Activated CD8-positive, alpha-beta memory T cell treated with anti-CD3 and anti-CD28 coated beads for 24 hours (primary cell): ENCODE data around the gene SIAH1.
"Not testable (repeated sequence)": the region's sequence is repeated elsewhere in the genome, so short reads cannot be mapped to it uniquely, and the experiment has no call there.

ENCODE experiments used
- DNase-seq: peaks from one replicate; pipeline ENCODE4 v3.0.0-alpha.2; 2020

SIAH1 gene

GRCh38 chr16:48365601-48366164 is 19.5 kb downstream of the SIAH1 start:
- peak; percentile 89 for DNase-seq

GRCh38 chr16:48365025-48365600 is 20.1 kb downstream of the SIAH1 start:
- no peak for DNase-seq

- no peak for DNase-seq
Measured at GRCh38 chr16:48361540-48362144, 23.6 kb downstream of the SIAH1 start.

- DNase-seq = no peak
Measured at GRCh38 chr16:48361012-48361411, 24.2 kb downstream of the SIAH1 start.

GRCh38 chr16:48359983-48360382 is 25.2 kb downstream of the SIAH1 start:
- no peak for DNase-seq

GRCh38 chr16:48358419-48358818 is 26.8 kb downstream of the SIAH1 start:
- DNase-seq = no peak

- DNase-seq = no peak
Measured at GRCh38 chr16:48356633-48357376, 28.4 kb downstream of the SIAH1 start.

GRCh38 chr16:48354877-48355855 is 30.0 kb downstream of the SIAH1 start:
- no peak for DNase-seq

GRCh38 chr16:48354385-48354784 is 30.8 kb downstream of the SIAH1 start:
- not testable (repeated sequence) for DNase-seq

GRCh38 chr16:48353565-48354163 is 31.5 kb downstream of the SIAH1 start:
- peak; percentile 77 for DNase-seq

GRCh38 chr16:48352648-48353390 is 32.4 kb downstream of the SIAH1 start:
- no peak for DNase-seq

- no peak for DNase-seq
Measured at GRCh38 chr16:48350736-48351135, 34.5 kb downstream of the SIAH1 start.

- no peak for DNase-seq
Measured at GRCh38 chr16:48347980-48348379, 37.2 kb downstream of the SIAH1 start.

- no peak for DNase-seq
Measured at GRCh38 chr16:48347191-48347865, 37.9 kb downstream of the SIAH1 start.

GRCh38 chr16:48342591-48342990 is 42.6 kb downstream of the SIAH1 start:
- DNase-seq = no peak

GRCh38 chr16:48340054-48340453 is 45.2 kb downstream of the SIAH1 start:
- no peak for DNase-seq

- no peak for DNase-seq
Measured at GRCh38 chr16:48335961-48336360, 49.3 kb downstream of the SIAH1 start.

- no peak for DNase-seq
Measured at GRCh38 chr16:48334325-48334724, 50.9 kb downstream of the SIAH1 start.

- no peak for DNase-seq
Measured at GRCh38 chr16:48332978-48333377, 52.2 kb downstream of the SIAH1 start.

GRCh38 chr16:48330841-48331192 is 54.4 kb downstream of the SIAH1 start:
- no peak for DNase-seq
